HG02870 (cell line): ENCODE measurements around the gene ADORA2B.
"Not testable (repeated sequence)": the region's sequence is repeated elsewhere in the genome, so short reads cannot be mapped to it uniquely, and the experiment has no call there.

Source experiments
- ATAC-seq: cut with Tn5 transposase; IDR thresholded peaks from one replicate; pipeline ENCODE4 v1.9.1; 2021; ENCODE audit warnings: mild to moderate bottlenecking, moderate library complexity; ENCODE audit not compliant: unreplicated experiment

ADORA2B gene

GRCh38 chr17:15921640-15922039 lies 23.3 kb upstream of the ADORA2B start:
- ATAC-seq, result no peak

GRCh38 chr17:15922586-15922985 lies 22.3 kb upstream of the ADORA2B start:
- ATAC-seq, result no peak

- no peak for ATAC-seq
Measured at GRCh38 chr17:15926039-15926740, 18.7 kb upstream of the ADORA2B start.

- no peak for ATAC-seq
Measured at GRCh38 chr17:15928286-15928785, 16.6 kb upstream of the ADORA2B start.

GRCh38 chr17:15929941-15930340 lies 15.0 kb upstream of the ADORA2B start:
- no peak for ATAC-seq

- ATAC-seq, result no peak
Measured at GRCh38 chr17:15930426-15930825, 14.5 kb upstream of the ADORA2B start.

GRCh38 chr17:15931394-15931793 lies 13.5 kb upstream of the ADORA2B start:
- no peak for ATAC-seq

GRCh38 chr17:15934866-15935265 lies 10.1 kb upstream of the ADORA2B start:
- ATAC-seq, result no peak

GRCh38 chr17:15935891-15936290 lies 9.0 kb upstream of the ADORA2B start:
- ATAC-seq, result no peak

- ATAC-seq, result not testable (repeated sequence)
Measured at GRCh38 chr17:15936481-15936880, 8.4 kb upstream of the ADORA2B start.

- ATAC-seq, result no peak
Measured at GRCh38 chr17:15941781-15942180, 3.1 kb upstream of the ADORA2B start.

GRCh38 chr17:15942207-15942833 lies 2.6 kb upstream of the ADORA2B start:
- ATAC-seq, result no peak

GRCh38 chr17:15943971-15944758 lies 765 bp upstream of the ADORA2B start:
- ATAC-seq, result no peak

GRCh38 chr17:15945527-15946191 lies 729 bp downstream of the ADORA2B start:
- no peak for ATAC-seq

GRCh38 chr17:15946611-15947120 lies 1.7 kb downstream of the ADORA2B start:
- ATAC-seq, result no peak

GRCh38 chr17:15947271-15947670 lies 2.3 kb downstream of the ADORA2B start:
- no peak for ATAC-seq

GRCh38 chr17:15947976-15948752 lies 3.2 kb downstream of the ADORA2B start:
- no peak for ATAC-seq

- ATAC-seq, result no peak
Measured at GRCh38 chr17:15951368-15952047, 6.6 kb downstream of the ADORA2B start.

- no peak for ATAC-seq
Measured at GRCh38 chr17:15952048-15952532, 7.2 kb downstream of the ADORA2B start.
